NCI-H2196 (cell line): Measurements from ENCODE around the gene LYPLA2.
A peak's percentile ranks its signal among the peaks of the same experiment; 100 is the strongest.
"Not testable (repeated sequence)": the region's sequence is repeated elsewhere in the genome, so short reads cannot be mapped to it uniquely, and the experiment has no call there.

Source experiments
- DNase-seq: peaks from one replicate; lab custom pipeline; 2025; ENCODE audit not compliant: unreplicated experiment; lab: John Stamatoyannopoulos, UW

Gene LYPLA2

DNA sequence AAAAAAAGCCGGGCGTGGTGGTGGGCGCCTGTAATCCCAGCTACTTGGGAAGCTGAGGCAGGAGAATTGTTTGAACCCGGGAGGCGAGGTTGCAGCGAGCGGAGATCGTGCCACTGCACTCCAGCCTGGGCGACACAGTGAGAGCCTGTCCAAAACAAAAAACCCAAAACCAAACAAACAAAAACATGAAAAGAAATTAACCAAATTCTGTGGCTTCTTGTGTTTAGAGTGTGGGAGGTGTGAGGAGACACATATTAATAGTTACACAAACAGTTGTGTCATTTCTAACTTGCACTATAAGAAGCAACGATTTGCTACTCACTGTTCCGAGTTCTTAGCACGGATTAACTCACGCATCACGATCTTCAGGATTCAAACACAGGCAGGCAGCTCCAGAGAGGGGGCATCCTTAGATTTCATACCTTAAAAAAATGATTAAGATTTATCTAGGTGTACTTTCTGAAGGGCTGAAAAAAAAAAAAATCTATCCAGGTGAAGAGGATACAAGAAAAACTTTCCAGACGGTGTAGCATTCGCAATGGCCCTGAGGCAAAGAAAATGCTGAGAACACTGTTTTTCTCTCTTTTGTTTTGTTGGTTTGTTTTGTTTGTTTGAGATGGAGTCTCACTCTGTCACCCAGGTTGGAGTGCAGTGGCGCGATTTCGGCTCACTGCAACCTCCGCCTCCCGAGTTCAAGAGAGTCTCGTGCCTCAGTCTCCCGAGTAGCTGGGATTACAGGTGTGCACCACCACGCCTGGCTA lies 35.0 kb downstream of the LYPLA2 start:
- no peak for DNase-seq

DNA sequence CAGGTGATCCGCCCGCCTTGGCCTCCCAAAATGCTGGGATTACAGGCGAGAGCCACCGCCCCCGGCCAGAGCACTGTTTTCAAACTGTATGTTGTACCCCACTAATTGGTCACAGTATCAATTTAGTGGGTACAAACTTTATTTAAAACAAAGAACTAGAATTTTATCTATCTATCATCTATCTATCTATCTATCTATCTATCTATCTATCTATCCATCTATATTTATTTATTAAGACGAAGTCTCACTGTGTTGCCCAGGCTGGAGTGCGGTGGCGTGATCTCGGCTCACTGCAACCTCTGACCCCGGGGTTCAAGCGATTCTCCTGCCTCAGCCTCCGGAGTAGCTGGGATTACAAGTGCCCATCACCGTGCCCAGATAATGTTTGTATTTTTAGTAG lies 35.6 kb downstream of the LYPLA2 start:
- DNase-seq = not testable (repeated sequence)

DNA sequence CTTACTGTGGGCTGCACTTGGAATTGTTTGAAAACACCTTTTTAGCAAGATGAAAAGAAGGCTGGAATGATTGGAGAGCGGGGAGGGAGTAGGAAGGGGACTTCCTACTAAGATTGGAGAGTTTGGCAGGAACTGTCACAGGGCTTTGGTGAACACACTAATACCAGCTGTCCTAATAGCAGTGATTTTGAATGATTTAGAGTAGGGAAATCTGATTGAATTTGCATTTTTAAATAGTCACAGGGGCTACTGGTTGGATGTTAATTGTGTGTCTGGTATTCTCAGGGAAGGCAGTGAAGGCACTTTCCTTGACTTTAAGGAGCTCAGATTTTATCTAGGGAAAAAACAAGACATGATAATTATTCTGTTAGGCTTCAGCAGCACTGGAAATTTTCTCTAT lies 36.8 kb downstream of the LYPLA2 start:
- DNase-seq = no peak

DNA sequence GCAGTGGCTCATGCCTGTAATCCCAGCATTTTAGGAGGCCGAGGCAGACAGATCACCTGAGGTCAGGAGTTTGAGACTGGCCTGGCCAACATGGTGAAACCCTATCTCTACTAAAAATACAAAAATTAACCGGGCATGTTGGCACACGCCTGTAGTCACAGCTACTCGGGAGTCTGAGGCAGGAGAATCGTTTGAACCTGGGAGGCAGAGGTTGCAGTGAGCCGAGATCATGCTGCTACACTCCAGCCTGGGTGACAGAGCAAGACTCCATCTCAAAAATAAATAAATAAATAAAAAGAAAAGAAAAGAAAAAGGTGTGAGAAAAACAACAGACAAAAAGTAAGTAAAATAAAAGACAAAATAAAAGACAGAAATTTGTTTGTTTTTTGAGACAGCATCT lies 43.2 kb downstream of the LYPLA2 start:
- not testable (repeated sequence) for DNase-seq

DNA sequence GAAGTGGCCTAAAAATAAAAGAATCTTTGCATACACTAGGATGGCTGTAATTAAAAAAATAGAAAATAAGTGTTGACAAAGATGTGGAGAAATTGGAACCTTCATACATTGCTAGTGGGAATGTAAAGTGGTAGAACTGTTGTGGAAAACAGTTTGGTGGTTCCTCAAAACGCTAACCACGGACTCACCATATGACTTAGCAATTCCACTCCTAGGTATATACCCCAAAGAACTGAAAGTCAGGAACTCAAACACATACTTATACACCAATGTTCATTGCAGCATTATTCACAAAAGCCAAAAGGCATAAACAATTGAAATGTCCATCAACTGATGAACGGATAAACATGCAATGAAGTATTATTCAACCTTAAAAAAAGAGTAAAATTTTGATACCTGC lies 45.1 kb downstream of the LYPLA2 start:
- DNase-seq = no peak

DNA sequence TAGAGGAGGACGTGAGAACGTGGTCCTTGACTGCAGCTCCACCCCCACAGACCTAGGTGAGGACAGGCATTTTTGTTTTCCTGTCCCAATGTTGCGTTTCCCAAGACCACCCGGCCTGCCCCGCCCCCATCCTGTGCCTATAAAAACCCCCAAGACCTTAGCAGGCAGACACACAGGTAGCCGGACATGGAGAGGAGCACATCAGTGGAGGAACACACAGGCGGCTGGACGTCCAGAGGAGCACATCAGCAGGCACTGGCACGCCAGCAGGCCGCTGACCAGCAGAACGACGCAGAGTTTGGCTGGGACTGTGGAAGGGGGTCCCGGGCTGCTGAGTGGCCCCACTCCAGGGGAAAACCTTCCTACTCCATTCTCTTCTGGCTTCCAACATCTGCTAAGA lies 47.0 kb downstream of the LYPLA2 start:
- DNase-seq = no peak

DNA sequence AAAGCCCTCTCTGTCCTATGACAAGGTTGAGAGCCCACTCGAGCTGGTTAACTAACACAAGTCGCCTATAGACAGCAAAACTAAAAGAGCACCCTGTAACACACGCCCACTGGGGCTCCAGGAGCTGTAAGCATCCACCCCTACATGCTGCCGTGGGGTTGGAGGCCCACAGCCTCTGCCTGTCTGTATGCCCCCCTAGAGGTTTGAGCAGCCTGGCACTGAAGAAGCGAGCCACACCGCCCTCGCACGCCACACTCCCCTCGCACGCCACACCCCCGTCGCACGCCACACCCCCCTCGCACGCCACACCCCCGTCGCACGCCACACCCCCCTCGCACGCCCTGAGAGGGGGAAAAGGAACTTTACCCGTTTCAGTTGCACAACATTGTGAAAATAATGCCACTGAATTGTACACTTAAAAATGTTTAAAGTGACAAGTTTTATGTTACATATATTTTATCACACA lies 47.5 kb downstream of the LYPLA2 start:
- DNase-seq = peak; percentile 41

DNA sequence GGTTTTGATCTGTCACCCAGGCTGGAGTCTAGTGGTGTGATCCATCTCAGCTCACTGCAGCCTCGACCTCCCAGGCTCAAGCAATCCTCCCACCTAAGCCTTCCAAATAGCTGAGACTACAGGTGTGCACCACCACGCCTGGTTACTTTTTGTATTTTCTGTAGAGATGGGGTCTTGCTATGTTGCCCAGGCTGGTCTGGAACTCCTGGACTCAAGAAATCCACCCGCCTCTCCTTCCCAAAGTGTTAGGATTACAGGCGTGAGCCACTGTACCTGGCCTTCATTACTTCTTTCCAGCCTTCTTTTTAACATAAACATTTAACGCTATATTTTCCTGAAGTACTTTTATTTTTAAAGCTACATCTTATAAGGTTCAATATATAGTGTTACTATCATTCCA lies 52.7 kb downstream of the LYPLA2 start:
- DNase-seq = no peak
